ENCODE data around the gene ZNF26. TPM values are rescaled to one million over a fixed set of nuclear protein-coding genes. Genes with fewer than 3 reads are reported as not detected.

The ZNF26 gene
- total and polyA plus RNA-seq, 2 of the 8 experiments (the other 6 are each of a cell fraction or from before 2014, with no cell fraction given): 5.8 to 8.4 TPM

- Histone ChIP-seq H3K36me3 (ENCODE audit: control insufficient read depth in 2 of 4, insufficient read depth in 4 of 4, low read length in 3 of 4) (peaks cover 6 to 61% (median 31%) of the 10 kb centered on the region in 4 experiments; a peak in 7 of 8 replicates), H3K79me2 (ENCODE audit: control insufficient read depth in 1 of 2, insufficient read depth in 2 of 2, low read length in 2 of 2) (no peaks in the 10 kb centered on the region; a peak in 1 of 4 replicates)
- POLR2A ChIA-PET (ENCODE audit: partially characterized antibody): no interaction called here
- TF ChIP-seq SRF (IDR thresholded peaks at IDR 0.05; ENCODE audit: low read depth, low read length) (no peak), CHD1 (IDR thresholded peaks at IDR 0.05; ENCODE audit: low read depth, low read length) (no peak), EP300 (IDR thresholded peaks at IDR 0.05; ENCODE audit: borderline replicate concordance in 1 of 2, low read depth in 2 of 2, low read length in 2 of 2) (no peak), USF2 (IDR thresholded peaks at IDR 0.05; ENCODE audit: low read length) (no peak), RNF2 (IDR thresholded peaks at IDR 0.05; ENCODE audit: borderline replicate concordance, low read depth, low read length, missing control alignments, poor library complexity, severe bottlenecking) (no peak), POLR2AphosphoS5 (IDR thresholded peaks at IDR 0.05; ENCODE audit: low read depth, low read length) (no peak), CTCF (IDR thresholded peaks at IDR 0.05; ENCODE audit: control extremely low read depth in 1 of 3, insufficient read depth in 1 of 3, low read depth in 1 of 3, low read length in 3 of 3) (no peak), SIX5 (IDR thresholded peaks at IDR 0.05; ENCODE audit: low read depth, low read length) (no peak), BRCA1 (IDR thresholded peaks at IDR 0.05; ENCODE audit: low read depth, low read length) (no peak), EGR1 (IDR thresholded peaks at IDR 0.05; ENCODE audit: borderline replicate concordance, low read depth, low read length) (no peak), SIRT6 (IDR thresholded peaks at IDR 0.05; ENCODE audit: low read length) (no peak)
These were observed 43.6 kb upstream of the ZNF26 start for GRCh38 chr12:132942611-132943010.

More at GRCh38 chr12:132942611-132943010, 43.6 kb upstream of the ZNF26 start:
- Histone ChIP-seq H4K20me1 (replicated peaks in 1 of 2; ENCODE audit: control insufficient read depth in 1 of 2, insufficient read depth in 2 of 2, low read length in 2 of 2) (no peaks in the 10 kb centered on the region), H2BK15ac (ENCODE audit: low read length) (no peak overlapping the region), H2AK5ac (ENCODE audit: low read depth, low read length) (no peak overlapping the region), H3K27me3 (replicated peaks in 1 of 4; ENCODE audit: control insufficient read depth in 3 of 4, extremely low read depth in 1 of 4, insufficient read depth in 3 of 4, low read length in 3 of 4) (no peaks in the 10 kb centered on the region), H3K4me1 (replicated peaks in 1 of 4; ENCODE audit: control insufficient read depth in 3 of 4, insufficient read depth in 4 of 4, low read length in 3 of 4) (no peaks in the 10 kb centered on the region), H3K4me3 (ENCODE audit: extremely low read depth in 1 of 4, insufficient read depth in 2 of 4, low read depth in 3 of 4, low read length in 4 of 4) (no peak overlapping the region), H2BK12ac (ENCODE audit: low read depth, low read length) (no peak overlapping the region), H4K91ac (replicated peaks; ENCODE audit: insufficient read length, low read length) (no peak overlapping the region), H3K79me1 (ENCODE audit: low read depth, low read length) (no peaks in the 10 kb centered on the region), H3K56ac (replicated peaks; ENCODE audit: insufficient read length, low read depth, low read length) (no peak overlapping the region), H3K27ac (ENCODE audit: low read depth, low read length) (no peak overlapping the region), H3K9me3 (ENCODE audit: insufficient read depth in 2 of 2, low read depth in 1 of 2, low read length in 1 of 2) (peaks cover 36 to 65% of the 10 kb centered on the region in 2 experiments), H2AFZ (ENCODE audit: low read length) (no peak overlapping the region), H4K8ac (ENCODE audit: extremely low read depth, insufficient read depth, low read length) (no peak overlapping the region), H4K5ac (ENCODE audit: insufficient read length, low read depth, low read length) (no peak overlapping the region), H2BK20ac (ENCODE audit: low read length) (no peak overlapping the region), H3K4me2 (ENCODE audit: insufficient read depth in 1 of 2, low read depth in 2 of 2, low read length in 2 of 2) (no peak overlapping the region), H3K14ac (ENCODE audit: insufficient read length) (no peak overlapping the region), H3K23me2 (ENCODE audit: low read depth, low read length) (no peaks in the 10 kb centered on the region), H3K18ac (ENCODE audit: extremely low read depth, low read length) (no peak overlapping the region), H2BK120ac (replicated peaks; ENCODE audit: low read depth, low read length) (no peak overlapping the region), H3K9ac (replicated peaks in 1 of 4; ENCODE audit: extremely low read depth in 1 of 4, low read depth in 3 of 4, low read length in 3 of 4) (no peak overlapping the region), H2BK5ac (ENCODE audit: low read depth, low read length) (no peak overlapping the region), H3K4ac (replicated peaks; ENCODE audit: insufficient read length, low read depth, low read length) (no peak overlapping the region), H3K23ac (ENCODE audit: insufficient read length) (no peak overlapping the region)
- no peak for DNase-seq (ENCODE audit: low read depth in 1 of 2, low spot score in 2 of 2)
- CTCF ChIA-PET (ENCODE audit: partially characterized antibody): no interaction called here
- 85% methylated on average over 13 of the region's 13 CpGs; no CpG with 5 or more reads in 1 of the 2 experiments for WGBS, 2 experiments (ENCODE audit: extremely low coverage in 1 of 2, insufficient coverage in 1 of 2, insufficient read length in 1 of 2, insufficient replicate concordance in 2 of 2, low coverage in 1 of 2, low lambda C conversion rate in 2 of 2, missing lambda C conversion rate in 1 of 2)
- FAIRE-seq: no peak

Measured in H1 (cell line).